Limb (tissue), 2 donors: ENCODE results near the gene NR4A3.
"Not testable (repeated sequence)": the region's sequence is repeated elsewhere in the genome, so short reads cannot be mapped to it uniquely, and the experiment has no call there.

ENCODE experiments used
- DNase-seq, 2 donors: peaks; one replicate each; pipeline ENCODE4 v3.0.0-alpha.2; 2016; ENCODE audit errors: extremely low spot score in 2 of 2

NR4A3 gene

DNA sequence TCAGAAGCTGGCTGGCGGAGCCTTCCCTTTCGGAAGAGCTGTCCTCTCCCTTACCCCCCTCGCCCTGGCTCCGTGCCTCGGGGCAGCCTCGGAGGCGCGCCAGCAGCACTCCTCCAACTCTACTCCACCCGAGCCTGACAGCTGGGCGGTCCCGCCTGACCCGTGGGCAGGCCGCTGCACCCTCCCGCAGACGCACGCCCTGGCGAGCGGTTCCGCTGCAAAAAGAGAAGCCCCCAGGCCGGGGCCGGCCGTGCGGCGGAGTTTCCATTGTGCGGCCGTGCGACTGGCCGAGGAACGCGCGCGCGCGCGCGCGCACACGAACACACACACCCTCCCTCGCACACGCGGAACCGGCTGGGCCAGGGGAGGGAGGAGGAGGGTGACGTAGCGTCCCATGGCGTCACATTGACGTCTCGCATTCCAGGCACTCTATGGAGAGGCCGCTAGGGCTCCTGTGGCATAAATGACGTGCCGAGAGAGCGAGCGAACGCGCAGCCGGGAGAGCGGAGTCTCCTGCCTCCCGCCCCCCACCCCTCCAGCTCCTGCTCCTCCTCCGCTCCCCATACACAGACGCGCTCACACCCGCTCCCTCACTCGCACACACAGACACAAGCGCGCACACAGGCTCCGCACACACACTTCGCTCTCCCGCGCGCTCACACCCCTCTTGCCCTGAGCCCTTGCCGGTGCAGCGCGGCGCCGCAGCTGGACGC, at the start of gene NR4A3:
TSS of gene NR4A3 (plus strand) at position 490 of the 713 bp plus-strand sequence. CDS start 6,158 bp downstream, outside the sequence.
- DNase-seq = peak; percentile 89 to 95

DNA sequence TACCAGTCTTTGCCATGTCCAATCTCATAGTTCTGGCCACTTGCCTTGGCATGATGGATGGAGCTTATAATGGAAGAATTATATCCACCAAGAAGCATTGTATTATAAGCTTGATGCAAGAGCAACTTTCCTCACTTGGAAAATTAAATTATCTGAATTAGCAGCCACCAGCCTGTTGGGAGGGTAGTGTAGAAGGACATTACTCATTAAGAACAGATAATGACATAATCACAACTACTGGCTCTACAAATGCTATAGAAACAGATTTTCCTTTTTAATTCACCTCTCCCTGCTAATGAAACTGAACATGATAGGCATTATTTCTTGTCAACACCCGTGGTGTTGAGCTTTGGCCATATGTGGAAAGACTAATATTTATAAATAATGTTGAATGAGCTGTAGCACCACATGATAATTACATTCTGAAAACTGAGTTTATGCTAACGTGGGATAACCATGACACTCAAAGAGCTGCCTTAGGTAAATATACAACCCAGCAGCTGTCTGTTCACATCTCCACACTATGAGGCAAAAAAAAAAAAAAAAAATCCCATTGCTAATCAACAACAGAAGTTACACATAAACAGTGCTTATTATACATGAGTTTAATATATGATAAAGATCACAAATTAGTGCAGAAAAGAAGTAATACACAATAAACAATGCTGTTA, 48.1 kb upstream of the NR4A3 start:
- DNase-seq = no peak

DNA sequence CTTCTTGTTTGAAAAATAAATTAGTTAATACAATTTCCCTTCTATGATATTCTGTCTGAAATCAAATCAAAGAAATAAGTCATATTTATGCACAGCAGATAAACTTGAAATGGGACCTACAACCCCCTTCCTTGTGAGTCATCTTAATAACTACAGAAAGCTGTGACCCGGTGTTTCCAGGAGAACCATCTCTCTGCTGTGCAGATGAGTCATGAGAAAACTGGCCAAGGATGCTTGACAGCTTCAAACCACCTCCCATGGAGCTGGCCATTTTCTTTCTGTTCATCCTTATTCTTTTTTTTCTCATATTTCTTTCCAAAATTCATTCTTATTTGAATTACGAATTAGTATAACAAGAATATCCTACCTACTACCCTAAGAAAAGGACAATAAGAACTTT, 43.4 kb upstream of the NR4A3 start:
- no peak for DNase-seq

DNA sequence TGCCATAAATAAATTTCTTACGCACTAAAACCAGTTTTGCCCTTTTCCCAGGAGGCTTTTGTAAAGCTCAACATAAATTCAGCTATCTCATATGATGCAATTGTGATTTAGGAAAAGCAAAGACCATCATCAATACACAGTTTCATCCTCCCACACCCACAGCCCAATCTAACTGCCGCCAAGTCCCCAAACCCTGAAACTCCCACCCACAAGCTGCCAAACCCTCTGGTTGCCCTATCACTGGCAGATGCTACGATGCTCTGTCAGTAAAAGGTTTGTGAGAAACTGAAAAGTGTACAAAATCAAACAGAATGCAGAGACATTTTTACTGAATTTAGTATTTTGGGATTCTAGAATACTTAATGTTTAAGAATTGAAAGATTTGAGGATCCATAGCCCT, 42.8 kb upstream of the NR4A3 start:
- DNase-seq = no peak

DNA sequence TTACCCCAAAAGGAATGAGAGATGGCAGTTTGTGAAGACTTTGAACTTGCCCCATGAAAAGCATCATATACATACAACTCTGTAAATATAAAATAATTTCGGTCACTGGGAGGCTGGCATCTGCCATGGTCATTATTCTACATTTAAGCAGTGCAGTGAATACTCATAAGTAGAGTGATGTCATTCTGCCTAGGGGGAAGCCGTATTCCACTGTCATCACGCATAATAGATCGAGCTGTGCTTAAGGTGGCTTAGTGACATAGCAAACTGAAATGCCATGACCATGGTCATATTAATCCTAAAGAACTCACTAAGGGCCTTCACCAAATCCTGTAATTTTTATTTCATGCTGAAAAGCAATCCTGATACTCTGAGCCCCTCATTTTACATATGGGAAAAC, 42.4 kb upstream of the NR4A3 start:
- no peak for DNase-seq

DNA sequence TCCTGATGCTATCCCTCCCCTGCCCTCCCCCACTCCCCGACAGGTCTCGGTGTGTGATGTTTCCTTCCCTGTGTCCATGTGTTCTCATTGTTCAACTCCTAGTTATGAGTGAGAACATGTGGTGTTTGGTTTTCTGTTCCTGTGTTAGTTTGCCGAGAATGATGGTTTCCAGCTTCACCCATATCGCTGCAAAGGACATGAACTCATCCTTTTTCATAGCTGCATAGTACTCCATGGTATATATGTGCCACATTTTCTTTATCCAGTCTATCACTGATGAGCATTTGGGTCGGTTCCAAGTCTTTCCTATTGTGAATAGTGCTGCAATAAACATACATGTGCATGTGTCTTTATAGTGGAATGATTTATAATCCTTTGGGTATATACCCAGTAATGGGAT, 39.3 kb upstream of the NR4A3 start:
- not testable (repeated sequence) for DNase-seq

DNA sequence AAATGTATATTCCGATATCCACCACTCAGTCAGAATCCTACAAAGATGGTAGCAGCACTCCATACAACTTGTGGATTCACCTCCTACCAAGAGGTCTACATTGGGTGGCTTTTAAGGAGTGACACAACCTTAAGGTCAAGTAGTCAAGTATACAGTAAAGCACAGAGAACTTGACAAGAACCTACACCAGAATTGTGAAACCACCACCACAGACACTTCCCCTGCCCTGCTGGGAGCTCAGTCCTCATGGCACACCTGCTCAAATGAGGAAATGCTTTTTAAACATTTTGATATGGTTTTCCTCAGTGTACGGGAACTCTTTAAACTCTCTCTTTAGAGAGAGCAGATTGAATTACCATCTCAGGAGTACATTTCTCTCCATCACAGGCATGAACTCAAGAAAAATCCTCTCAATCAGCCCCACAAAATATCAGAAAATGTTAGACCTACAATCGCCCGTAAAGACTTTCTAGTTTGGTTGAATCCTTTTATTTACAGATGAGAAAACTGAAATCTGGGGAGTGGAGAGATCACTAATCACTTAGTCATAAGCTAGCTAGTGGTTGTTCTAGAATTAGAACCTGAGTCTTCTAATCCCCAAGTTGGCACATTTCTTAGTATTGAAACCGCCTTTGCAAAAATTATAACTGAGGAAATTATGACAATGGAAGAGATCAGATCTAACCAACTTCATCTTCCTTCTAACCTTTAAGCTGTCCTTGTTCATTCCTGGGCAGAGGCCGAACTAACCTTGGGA, 38.5 kb upstream of the NR4A3 start:
- DNase-seq = no peak

DNA sequence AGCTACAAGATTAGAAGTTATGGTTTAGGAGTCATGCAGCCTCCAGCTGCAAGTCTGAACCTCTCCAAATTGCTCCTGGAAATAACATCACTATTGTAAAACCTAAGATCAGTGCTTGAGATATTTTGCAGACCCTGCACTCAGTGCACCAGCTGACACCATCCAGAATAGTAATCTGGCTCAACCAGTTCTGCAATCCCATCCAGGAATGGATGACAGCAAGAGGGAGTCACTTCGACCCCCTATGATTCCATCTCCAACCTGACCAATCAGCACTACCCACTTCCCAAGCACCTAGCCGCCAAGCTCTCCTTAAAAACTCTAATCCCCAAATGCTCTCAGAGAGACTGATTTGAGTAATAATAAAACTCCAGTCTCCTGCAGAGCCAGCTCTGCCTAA, 37.9 kb upstream of the NR4A3 start:
- no peak for DNase-seq

DNA sequence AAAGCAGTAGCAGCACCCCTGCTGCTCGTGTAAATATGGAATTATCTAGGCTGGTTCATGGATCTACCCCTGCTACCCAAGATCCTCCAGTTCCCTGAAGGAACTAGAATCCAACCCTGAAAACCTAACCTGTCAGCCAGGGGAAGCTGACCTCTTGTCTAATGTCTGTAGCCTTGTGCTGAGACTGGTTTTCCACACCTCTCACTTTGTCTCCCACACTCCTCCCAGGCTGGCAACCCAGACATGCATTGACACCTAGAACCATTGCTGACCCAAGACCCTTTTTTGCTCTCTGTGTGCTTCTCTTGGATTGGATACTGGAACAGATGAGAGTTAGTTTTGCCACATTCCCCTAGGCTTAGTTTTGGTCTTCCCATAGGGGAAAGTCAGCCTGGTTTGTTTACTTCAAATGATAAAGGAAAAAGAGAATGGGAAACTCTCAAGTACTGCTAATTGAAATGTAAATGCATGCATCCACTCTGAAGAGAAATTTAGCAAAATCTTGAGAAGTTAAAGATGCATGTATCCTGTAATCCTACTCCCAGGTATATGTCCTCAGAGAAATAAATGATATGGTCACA, 36.6 kb upstream of the NR4A3 start:
- DNase-seq = no peak

DNA sequence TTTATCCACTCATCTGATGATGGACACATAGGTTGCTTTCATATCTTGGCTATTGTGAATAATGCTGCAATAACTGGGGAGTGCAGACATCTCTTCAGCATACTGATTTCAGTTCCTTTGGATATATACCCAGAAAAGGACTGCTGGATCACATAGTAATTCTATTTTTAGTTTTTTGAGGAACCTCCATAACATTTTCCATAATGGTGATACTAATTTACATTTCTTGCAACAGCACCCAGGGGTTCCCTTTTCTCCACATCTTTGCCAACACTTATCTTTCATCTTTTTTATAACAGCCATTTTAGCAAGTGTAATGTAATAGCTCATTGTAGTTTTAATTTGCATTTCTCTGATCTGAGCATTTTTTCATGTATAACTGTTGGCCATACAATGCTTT, 34.1 kb upstream of the NR4A3 start:
- DNase-seq = no peak

DNA sequence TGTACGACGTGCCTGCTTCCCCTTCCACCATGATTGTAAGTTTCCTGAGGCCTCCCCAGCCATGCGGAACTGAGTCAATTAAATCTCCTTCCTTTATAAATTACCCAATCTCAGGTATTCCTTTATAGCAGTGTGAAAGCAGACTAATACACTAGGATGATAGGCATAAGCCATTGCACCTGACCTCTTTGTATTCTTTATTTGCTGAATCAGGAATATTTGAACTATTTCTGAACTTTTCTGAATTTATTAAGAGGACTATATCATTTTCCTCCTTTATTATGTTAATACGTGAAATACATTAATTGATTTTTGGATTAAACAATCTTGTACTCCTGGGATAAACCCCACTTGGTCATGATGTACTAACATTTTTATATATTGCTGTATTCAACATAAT, 28.2 kb upstream of the NR4A3 start:
- no peak for DNase-seq

DNA sequence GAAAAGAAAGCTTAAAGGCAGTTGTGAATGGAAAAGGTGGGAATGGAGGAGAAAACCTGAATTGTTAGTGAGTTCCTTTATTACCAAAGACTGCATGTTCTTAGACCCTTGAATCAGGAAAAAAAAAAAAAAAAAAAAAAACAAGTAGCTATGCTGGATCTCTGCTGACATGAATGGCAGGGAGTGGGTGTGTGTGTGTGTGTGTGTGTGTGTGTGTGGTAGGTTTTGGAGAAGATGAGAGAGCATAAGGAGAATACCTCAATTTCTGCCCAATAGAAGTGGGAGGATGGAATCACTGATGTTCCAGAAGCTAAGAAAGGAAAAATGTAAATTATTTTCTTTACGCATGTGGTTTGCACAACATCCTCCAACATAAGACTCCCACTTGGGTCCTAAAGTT, 25.5 kb upstream of the NR4A3 start:
- DNase-seq = no peak

DNA sequence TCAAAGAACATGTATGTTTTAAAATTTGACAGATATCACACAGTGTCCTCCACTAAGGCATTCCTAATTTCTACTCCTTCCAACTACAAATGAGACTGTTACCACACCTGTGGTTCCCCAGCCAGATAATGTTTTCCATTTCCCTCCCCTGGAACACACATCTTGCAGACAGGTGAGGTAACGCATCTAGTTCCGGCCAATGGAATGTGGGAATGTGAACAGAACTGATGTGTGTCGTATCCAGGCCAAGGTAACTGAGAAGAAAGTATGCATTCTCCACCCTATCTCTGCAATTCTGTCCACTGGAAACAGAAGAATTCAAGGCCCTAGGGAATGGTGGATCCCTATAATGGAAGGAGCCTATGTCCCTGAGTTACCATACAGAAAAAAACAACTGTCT, 19.9 kb upstream of the NR4A3 start:
- DNase-seq = no peak

DNA sequence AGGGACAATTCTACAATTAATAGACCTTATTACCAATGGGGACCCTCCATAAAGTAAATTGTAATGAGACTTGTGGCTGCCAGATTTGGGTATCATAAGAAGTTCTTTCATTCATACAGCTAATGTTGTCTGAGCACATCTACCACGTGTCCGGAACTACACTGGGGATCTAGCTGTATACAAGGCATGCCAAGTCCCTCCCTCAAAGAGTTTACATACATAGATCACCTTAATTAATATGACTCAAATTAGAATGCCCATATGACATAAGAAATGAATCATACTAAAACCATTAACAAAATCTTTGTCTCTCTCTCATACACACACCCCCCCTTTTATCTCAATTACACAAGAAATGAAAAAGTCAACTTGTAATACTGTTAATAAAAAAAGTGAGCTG, 18.0 kb upstream of the NR4A3 start:
- no peak for DNase-seq

DNA sequence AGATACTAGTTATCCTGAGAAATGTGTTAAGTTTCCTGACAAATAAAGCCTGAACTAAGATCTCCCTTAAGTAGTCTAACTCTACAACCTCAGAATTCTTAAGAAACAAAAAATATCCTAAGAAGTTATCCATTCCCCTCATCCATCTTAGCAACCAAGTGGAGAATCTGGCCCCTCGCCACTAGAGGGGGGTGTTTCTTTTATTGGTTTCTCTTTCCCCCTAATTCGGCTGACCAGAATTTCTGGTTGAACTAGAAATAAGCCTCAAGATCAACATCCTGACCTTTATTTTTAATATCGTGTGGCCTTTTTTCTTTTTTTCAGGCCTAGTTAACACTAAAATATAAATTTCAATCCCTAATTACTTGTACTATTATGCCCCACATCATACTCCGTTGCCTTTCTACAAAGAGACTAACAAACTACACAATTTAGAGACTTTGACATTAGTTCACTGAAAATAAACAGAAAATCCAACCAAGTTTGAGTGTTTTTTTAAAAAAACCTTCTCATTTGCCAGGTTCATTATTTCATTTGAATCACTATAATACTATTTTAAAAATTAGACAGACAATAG, 14.3 kb upstream of the NR4A3 start:
- peak; percentile 60 to 62 for DNase-seq

DNA sequence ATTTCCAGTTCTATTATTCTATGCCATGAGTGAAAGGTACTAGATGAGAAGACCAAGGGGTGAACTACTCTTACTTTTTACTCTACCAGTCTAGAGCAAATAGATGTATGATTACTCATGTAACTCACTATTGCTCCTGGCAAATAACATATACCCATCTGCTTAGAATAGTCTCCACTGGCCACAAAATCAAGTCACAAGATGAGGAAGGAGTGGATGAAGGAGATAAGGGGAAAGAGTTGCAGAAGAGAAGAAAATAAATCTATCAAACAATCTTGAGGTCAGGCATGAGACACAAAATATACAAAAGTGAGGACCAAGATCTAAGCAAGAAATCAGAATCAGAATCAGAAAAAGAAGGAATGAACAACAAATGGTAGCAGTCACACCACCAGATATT, 13.7 kb upstream of the NR4A3 start:
- DNase-seq = no peak

DNA sequence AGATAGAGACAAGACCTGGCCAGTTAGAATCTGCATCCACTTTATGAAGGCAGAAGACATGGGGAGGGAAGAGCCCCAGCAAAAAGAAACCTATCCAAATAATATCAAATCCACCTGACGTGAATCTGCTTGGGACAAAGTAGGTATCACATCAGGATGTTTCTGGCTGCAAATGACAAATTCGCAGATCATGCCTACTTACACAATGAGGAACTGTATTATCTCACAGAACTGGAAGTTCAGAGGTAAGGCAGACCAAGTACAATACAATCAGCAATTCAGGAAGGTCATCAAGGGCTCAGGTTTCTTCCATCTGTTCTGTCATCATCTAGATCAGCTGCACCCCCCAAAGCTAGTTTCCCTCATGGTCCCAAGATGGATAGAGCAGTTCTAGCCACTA, 13.2 kb upstream of the NR4A3 start:
- DNase-seq = no peak

DNA sequence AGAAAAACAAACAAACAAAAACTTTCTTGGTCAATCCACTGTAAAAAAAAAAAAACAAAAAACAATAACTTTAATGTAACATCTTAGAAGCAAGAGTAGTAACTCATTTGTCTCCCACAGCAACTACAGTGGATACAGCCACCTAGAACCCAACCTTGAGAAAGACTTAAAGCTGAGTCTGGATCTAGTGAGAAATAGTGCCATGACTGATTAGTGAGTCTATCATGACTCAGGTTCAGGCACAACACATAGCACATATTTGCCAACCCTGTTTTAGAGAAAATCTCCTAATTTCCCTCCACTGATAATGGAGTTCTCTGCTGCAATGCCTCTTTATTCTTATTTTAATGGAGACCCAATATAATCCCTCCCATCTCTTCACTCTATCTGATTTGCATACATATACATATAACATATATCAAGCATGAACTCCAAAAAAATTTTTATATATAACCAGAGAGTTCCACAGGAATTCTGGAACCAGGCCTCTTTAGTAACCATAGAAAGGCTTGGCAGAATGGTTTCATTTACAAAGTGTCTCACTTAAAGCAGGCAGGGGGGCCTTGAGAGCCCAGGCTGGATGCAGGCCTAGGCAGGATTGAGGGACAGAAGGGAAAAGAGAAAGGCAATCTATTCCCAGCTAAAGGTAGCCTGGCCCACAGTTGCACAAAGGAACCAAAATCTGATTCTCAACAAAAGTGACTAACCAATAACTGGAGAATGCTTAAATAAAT, 11.9 kb upstream of the NR4A3 start:
- no peak for DNase-seq

DNA sequence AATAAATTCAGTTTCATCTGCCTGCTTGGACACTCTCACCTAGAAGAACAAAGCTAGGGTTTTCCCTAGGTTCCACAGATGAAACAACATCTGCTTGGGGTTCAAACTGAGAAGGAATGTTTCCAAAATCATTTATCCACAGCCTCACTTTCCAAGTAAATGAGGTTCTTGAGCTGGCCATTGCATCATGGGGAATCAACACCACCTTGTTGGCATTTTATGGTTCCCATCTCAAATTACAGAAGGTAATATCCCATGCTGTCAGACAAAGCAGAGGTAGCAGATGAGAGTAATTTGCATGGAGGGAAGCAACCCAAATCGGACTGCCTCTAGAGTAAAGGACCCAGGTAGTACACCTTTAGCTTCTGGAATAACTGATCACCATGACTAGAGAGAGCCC, 10.5 kb upstream of the NR4A3 start:
- no peak for DNase-seq

DNA sequence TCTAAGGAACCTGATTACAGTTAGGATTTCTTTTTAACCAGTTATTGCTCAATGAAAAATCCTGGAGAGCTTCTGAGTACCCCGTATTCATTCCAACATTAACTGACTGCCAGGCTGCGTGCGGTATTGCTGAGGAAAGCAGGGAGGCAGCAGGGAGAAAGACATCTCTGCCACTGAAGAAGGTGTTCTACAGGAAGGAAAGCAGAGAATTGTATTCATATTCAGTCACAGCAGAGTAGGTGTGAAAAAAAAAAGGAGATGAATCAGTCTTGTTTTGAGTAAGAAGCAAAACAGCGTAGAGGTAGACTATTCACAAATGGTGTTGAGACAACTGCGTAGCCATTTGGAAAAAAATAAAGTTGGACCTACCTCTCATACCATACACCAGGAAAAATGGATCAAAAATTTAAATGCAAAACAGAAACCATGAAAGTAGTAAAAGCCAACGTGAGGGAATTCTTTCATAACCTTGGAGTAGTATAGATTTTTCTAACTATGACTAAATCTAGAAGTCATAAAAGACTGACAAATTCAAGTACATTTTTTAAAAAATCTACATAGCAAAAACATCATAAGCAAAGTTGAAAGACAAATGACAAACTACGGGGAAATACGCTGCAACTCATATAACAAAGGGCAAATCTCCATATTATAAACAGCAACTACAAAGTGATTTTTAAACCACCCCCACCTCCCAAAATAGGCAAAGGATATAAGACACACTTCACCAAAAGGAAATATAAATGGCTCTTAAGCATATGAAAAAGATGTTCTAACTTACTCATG, 9.9 kb upstream of the NR4A3 start:
- no peak for DNase-seq
